ENCODE results near the gene DNAH1. TPM values are rescaled to one million over a fixed set of nuclear protein-coding genes. Genes with fewer than 3 reads are reported as not detected.

The DNAH1 gene
- total and polyA plus RNA-seq, 2 of the 4 experiments (the other 2 are of a cell fraction), result 2.0 to 4.0 TPM

- Histone ChIP-seq H3K4ac (ENCODE audit: low read depth, low read length) (no peak overlapping the region), H2BK15ac (ENCODE audit: low read depth, low read length) (no peak overlapping the region), H2BK120ac (ENCODE audit: low read depth, low read length) (no peak overlapping the region), H3K36me3 (ENCODE audit: control insufficient read depth, insufficient read depth, low read length) (peaks cover 14% of the 10 kb centered on the region; the same call in 1 of the 2 replicates), H4K8ac (ENCODE audit: low read depth in 2 of 2, low read length in 2 of 2) (no peak overlapping the region), H3K27ac (ENCODE audit: insufficient read depth, low read length) (no peak overlapping the region), H3K79me1 (ENCODE audit: low read depth in 1 of 2, low read length in 2 of 2) (peaks cover 6 to 10% of the 10 kb centered on the region in 2 experiments), H2AK9ac (replicated peaks; ENCODE audit: low read depth, low read length, poor library complexity) (peak overlapping the region; percentile 12), H2AFZ (replicated peaks; ENCODE audit: low read length, poor library complexity) (no peak overlapping the region), H3K23ac (ENCODE audit: low read depth, low read length) (no peak overlapping the region), H3K4me1 (ENCODE audit: control insufficient read depth, insufficient read depth, low read length) (peaks cover under 1% of the 10 kb centered on the region), H4K5ac (ENCODE audit: low read depth, low read length) (no peak overlapping the region), H3K4me2 (ENCODE audit: low read depth, low read length) (no peak overlapping the region), H3K9ac (ENCODE audit: low read depth, low read length) (no peak overlapping the region), H3K18ac (ENCODE audit: low read depth, low read length) (no peak overlapping the region), H2BK5ac (ENCODE audit: low read depth, low read length, poor library complexity, severe bottlenecking) (no peak overlapping the region), H4K20me1 (ENCODE audit: insufficient read depth, low read length) (no peaks in the 10 kb centered on the region), H4K91ac (ENCODE audit: insufficient read depth, low read depth, low read length) (no peak overlapping the region), H3K27me3 (ENCODE audit: control insufficient read depth, insufficient read depth, low read length) (no peaks in the 10 kb centered on the region; the same call in 1 of the 2 replicates), H2AK5ac (ENCODE audit: low read depth, low read length) (no peak overlapping the region), H3K9me1 (ENCODE audit: insufficient read depth, low read length) (peaks cover 7% of the 10 kb centered on the region), H3K14ac (replicated peaks; ENCODE audit: low read depth, low read length) (no peak overlapping the region), H3K4me3 (ENCODE audit: insufficient read depth, low read depth, low read length) (no peak overlapping the region), H3K56ac (ENCODE audit: extremely low read depth, insufficient read depth, low read length) (no peak overlapping the region), H2BK20ac (ENCODE audit: low read depth, low read length) (no peak overlapping the region), H3K9me3 (ENCODE audit: control insufficient read depth, insufficient read depth, low read length) (no peaks in the 10 kb centered on the region)
- ChIA-PET POLR2A (ENCODE audit: unreplicated experiment) (no interaction called here), CTCF (no interaction called here)
- ATAC-seq (ENCODE audit: low read depth), result no peak
- BruUV-seq (replicated peaks), result no TSS peak
- 75% methylated on average over 2 of the region's 17 CpGs; no CpG with 5 or more reads in 1 of the 2 experiments for WGBS, 2 experiments (ENCODE audit: extremely low coverage in 2 of 2, insufficient read length in 1 of 2)
- intact Hi-C loops (cut with micrococcal nuclease), result loop anchor here (5.0 kb wide), 1 partner anchor 94 kb away; no protein-coding TSS in a partner anchor
- in situ Hi-C loops (cut with MboI; ENCODE audit: low sequenced_read_pairs), result loop anchor here (5.0 kb wide), 1 partner anchor 49 kb away; no protein-coding TSS in a partner anchor
- dilution Hi-C loops (cut with HindIII; ENCODE audit: low sequenced_read_pairs, unreplicated experiment), result no loop called here
- no peak for TF ChIP-seq BHLHE40 (IDR thresholded peaks at IDR 0.05; ENCODE audit: low read depth, low read length)
- no peak for DNase-seq
These were observed 22.4 kb upstream of the DNAH1 start for GRCh38 chr3:52293491-52294319.
